Thyroid gland (tissue), 4 donors: ENCODE results near the gene OSBPL8. TPM values are rescaled to one million over a fixed set of nuclear protein-coding genes. Genes with fewer than 3 reads are reported as not detected.
"Not testable (repeated sequence)": the region's sequence is repeated elsewhere in the genome, so short reads cannot be mapped to it uniquely, and the experiment has no call there.

Experiments used
- DNase-seq, 2 donors: peaks; one replicate each; pipeline ENCODE4 v3.0.0-alpha.2; 2019
- H3K27ac ChIP-seq, 3 donors: fragments of 200-600 bp; sonication (generic); 1 replicate in 2 of 3; 2 replicates in 1 of 3; pipeline ENCODE4 v1.5.1; 2016 to 2019; ENCODE audit warnings: mild to moderate bottlenecking in 1 of 3, moderate library complexity in 1 of 3
- H3K27me3 ChIP-seq: fragments of 200-600 bp; sonication (generic); one replicate; pipeline ENCODE4 v1.5.1; 2019
- H3K36me3 ChIP-seq, 2 donors: fragments of 200-600 bp; sonication (generic); one replicate each; pipeline ENCODE4 v1.5.1; 2016 to 2019
- H3K4me1 ChIP-seq, 2 donors: fragments of 200-600 bp; sonication (generic); one replicate each; pipeline ENCODE4 v1.5.1; 2017 to 2019
- H3K4me3 ChIP-seq, 3 donors: fragments of 200-600 bp; sonication (generic); replicated peaks in 1 of 3; 1 replicate in 2 of 3; 2 replicates in 1 of 3; pipeline ENCODE4 v1.5.1; 2016; ENCODE audit warnings: mild to moderate bottlenecking in 1 of 3
- H3K9me3 ChIP-seq: fragments of 200-600 bp; sonication (generic); one replicate; pipeline ENCODE4 v1.5.1; 2017
- CTCF ChIP-seq, 6 experiments: fragments of 200-600 bp in 3 of 6; fragments of 450-650 bp in 3 of 6; sonication (generic) in 3 of 6; IDR thresholded peaks; one replicate each; pipeline ENCODE4 v1.5.1; 2016 to 2019; ENCODE audit warnings: antibody characterized with exemption in 6 of 6, mild to moderate bottlenecking in 2 of 6, inconsistent platforms in 1 of 6, moderate library complexity in 1 of 6
- POLR2A ChIP-seq, 2 donors: fragments of 450-650 bp; IDR thresholded peaks; one replicate each; pipeline ENCODE4 v1.6.1; 2017; ENCODE audit warnings: antibody characterized with exemption in 2 of 2, mild to moderate bottlenecking in 2 of 2, moderate library complexity in 1 of 2
- whole genome bisulfite sequencing, 2 donors: methylation state at CpG; one replicate each; pipeline ENCODE4 v1.1.5; 2017; 5-methylcytosine and 5-hydroxymethylcytosine counted together
- intact Hi-C: fragments of 100-400 bp; cut with DNase I; formaldehyde crosslinking; loops from one replicate; pipeline ENCODE4 v1.15.1; 2023
- total RNA-seq, 4 donors: library from RNA; depleted of rRNA; stranded (reverse); fragments of >200 nt; gene quantifications; one replicate each; pipeline ENCODE4 v1.2.3, GENCODE V29; 2016

Gene OSBPL8
- total RNA-seq, 4 donors from 2014 or later, result 69.8 to 112 (median 77.6) TPM

- Histone ChIP-seq H3K27ac (no peak overlapping the region), H3K4me3 (no peak overlapping the region), H3K9me3 (no peaks in the 10 kb centered on the region), H3K4me1 (no peaks in the 10 kb centered on the region), H3K27me3 (no peaks in the 10 kb centered on the region), H3K36me3 (peaks cover 5 to 8% of the 10 kb centered on the region in 2 donors)
- WGBS, 2 donors, result 91 to 96% methylated on average over 1 of the region's 1 CpG
- TF ChIP-seq CTCF (IDR thresholded peaks at IDR 0.05) (no peak), POLR2A (IDR thresholded peaks at IDR 0.05) (no peak)
- no peak for DNase-seq
- intact Hi-C loops, result no loop called here
These were observed 168.1 kb downstream of the OSBPL8 start for GRCh38 chr12:76391461-76391860.

- no peaks in the 10 kb centered on the region for H3K27me3 ChIP-seq
- TF ChIP-seq POLR2A (IDR thresholded peaks at IDR 0.05), result no peak
- TF ChIP-seq CTCF (IDR thresholded peaks at IDR 0.05), result no peak
- H3K4me1 ChIP-seq, result no peaks in the 10 kb centered on the region
- intact Hi-C loops, result no loop called here
- peaks cover 5 to 8% of the 10 kb centered on the region in 2 donors for H3K36me3 ChIP-seq
- WGBS, 2 donors, result 98 to 99% methylated on average over 2 of the region's 2 CpGs
- H3K27ac ChIP-seq, result no peak overlapping the region
- H3K4me3 ChIP-seq, result no peak overlapping the region
- DNase-seq, result no peak
- no peaks in the 10 kb centered on the region for H3K9me3 ChIP-seq
These were observed 172.0 kb downstream of the OSBPL8 start for GRCh38 chr12:76387614-76388013.

- intact Hi-C loops, result no loop called here
- WGBS, 2 donors, result 89 to 100% methylated on average over 2 of the region's 2 CpGs
- no peak overlapping the region for H3K4me3 ChIP-seq
These were observed 175.0 kb downstream of the OSBPL8 start for GRCh38 chr12:76384560-76384959.

GRCh38 chr12:76383988-76384387, 175.6 kb downstream of the OSBPL8 start:
- H3K36me3 ChIP-seq, result peaks cover under 1 to 3% of the 10 kb centered on the region in 2 donors
- intact Hi-C loops, result no loop called here

More at GRCh38 chr12:76384560-76384959, 175.0 kb downstream of the OSBPL8 start:
- Histone ChIP-seq H3K4me1 (no peaks in the 10 kb centered on the region), H3K27me3 (no peaks in the 10 kb centered on the region), H3K9me3 (no peaks in the 10 kb centered on the region), H3K27ac (no peak overlapping the region), H3K36me3 (peaks cover 3 to 5% of the 10 kb centered on the region in 2 donors)
- no peak for DNase-seq
- TF ChIP-seq CTCF (IDR thresholded peaks at IDR 0.05), result no peak
- TF ChIP-seq POLR2A (IDR thresholded peaks at IDR 0.05), result no peak

GRCh38 chr12:76379261-76379660, 180.3 kb downstream of the OSBPL8 start:
- H3K4me3 ChIP-seq, result no peak overlapping the region
- DNase-seq, result no peak
- no peak for TF ChIP-seq CTCF (IDR thresholded peaks at IDR 0.05)
- no peak for TF ChIP-seq POLR2A (IDR thresholded peaks at IDR 0.05)
- H3K4me1 ChIP-seq, result no peaks in the 10 kb centered on the region
- H3K27me3 ChIP-seq, result no peaks in the 10 kb centered on the region
- no peak overlapping the region for H3K27ac ChIP-seq
- 96 to 97% methylated on average over 1 of the region's 1 CpG for WGBS, 2 donors
- intact Hi-C loops, result no loop called here
- H3K9me3 ChIP-seq, result no peaks in the 10 kb centered on the region
- peaks cover 8 to 12% of the 10 kb centered on the region in 2 donors for H3K36me3 ChIP-seq

More at GRCh38 chr12:76383988-76384387, 175.6 kb downstream of the OSBPL8 start:
- WGBS, 2 donors, result 93 to 95% methylated on average over 3 of the region's 3 CpGs
- TF ChIP-seq CTCF (IDR thresholded peaks at IDR 0.05) (no peak), POLR2A (IDR thresholded peaks at IDR 0.05) (no peak)
- DNase-seq, result no peak
- no peak overlapping the region for H3K27ac ChIP-seq
- no peaks in the 10 kb centered on the region for H3K9me3 ChIP-seq
- no peaks in the 10 kb centered on the region for H3K4me1 ChIP-seq
- no peaks in the 10 kb centered on the region for H3K27me3 ChIP-seq
- H3K4me3 ChIP-seq, result no peak overlapping the region

GRCh38 chr12:76376876-76377275, 182.7 kb downstream of the OSBPL8 start:
- intact Hi-C loops, H3K9me3 ChIP-seq, H3K4me3 ChIP-seq, H3K4me1 ChIP-seq, H3K27ac ChIP-seq, H3K27me3 ChIP-seq, DNase-seq: not testable (repeated sequence)
- H3K36me3 ChIP-seq, result peaks cover 8 to 12% of the 10 kb centered on the region in 2 donors
- WGBS, 2 donors, result 97 to 100% methylated on average over 1 of the region's 1 CpG
